NCI-H146 (cell line): Measurements from ENCODE around the gene ANKLE1.
"Not testable (repeated sequence)": the region's sequence is repeated elsewhere in the genome, so short reads cannot be mapped to it uniquely, and the experiment has no call there.

Experiments
- DNase-seq: peaks from one replicate; lab custom pipeline; 2025; lab: John Stamatoyannopoulos, UW

ANKLE1 gene

GRCh38 chr19:17282488-17283125, 906 bp downstream of the ANKLE1 start:
- DNase-seq: peak; percentile 94

DNA sequence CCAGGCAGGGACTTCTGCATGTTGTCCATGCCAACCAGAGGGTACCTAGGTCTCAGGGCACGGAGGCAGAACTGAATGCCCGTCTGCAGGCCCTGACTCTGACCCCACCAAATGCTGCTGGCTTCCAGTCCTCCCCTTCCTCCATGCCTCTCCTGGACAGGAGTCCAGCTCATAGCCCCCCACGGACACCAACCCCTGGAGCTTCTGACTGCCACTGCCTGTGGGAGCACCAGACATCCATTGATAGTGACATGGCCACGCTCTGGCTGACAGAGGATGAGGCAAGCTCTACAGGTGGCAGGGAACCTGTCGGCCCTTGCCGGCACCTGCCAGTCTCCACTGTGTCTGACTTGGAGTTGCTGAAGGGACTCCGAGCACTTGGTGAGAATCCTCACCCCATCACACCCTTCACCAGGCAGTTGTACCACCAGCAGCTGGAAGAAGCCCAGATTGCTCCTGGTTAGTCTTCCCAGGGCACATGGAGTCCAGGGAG, 1.8 kb downstream of the ANKLE1 start:
- no peak for DNase-seq

- no peak for DNase-seq
Measured at GRCh38 chr19:17285415-17286135, 3.9 kb downstream of the ANKLE1 start.

- no peak for DNase-seq
Measured at GRCh38 chr19:17286263-17286662, 4.6 kb downstream of the ANKLE1 start.

- DNase-seq: no peak
Measured at GRCh38 chr19:17286752-17287151, 5.1 kb downstream of the ANKLE1 start.

- DNase-seq: peak; percentile 74
Measured at GRCh38 chr19:17289489-17289888, 7.8 kb downstream of the ANKLE1 start.

DNA sequence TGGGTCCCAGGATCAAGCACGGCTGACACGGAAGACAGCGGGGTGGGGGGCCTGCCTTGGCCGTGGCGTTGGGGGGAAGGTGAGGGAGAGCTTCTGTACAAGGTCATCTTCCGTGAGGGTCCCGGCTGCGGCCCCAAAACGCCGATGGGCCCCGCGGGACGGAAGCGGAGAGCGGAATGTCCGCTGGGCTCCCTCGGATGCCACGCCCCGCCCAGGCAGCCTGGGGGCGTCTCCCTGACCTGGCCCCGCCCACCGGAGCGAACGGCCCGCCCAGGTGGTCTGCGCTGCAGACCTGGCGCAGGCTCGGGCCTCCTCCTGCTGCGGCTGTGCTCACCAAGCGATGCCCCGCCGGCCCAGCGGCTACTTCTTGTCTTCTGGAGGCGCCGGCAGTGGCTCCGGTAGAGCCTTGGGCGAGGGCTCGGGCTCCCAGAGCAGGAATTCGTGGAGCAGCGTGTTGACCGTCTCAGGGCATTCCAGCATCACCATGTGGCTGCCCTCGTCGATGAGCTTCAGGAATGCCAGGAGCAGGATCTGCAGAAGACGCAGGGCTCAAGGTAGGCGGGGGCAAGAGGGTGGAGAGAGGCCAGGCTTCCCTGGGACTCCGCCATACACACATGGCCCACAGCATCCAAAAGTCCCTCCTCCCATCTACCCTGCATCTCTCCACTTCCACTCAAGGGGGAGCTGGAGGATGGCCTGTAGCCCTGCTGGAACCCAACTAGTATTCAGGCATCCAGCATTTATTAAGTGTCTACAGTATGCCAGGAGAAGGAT, 10.8 kb downstream of the ANKLE1 start:
- DNase-seq: peak; percentile 92

GRCh38 chr19:17293605-17294004, 11.9 kb downstream of the ANKLE1 start:
- DNase-seq: no peak

DNA sequence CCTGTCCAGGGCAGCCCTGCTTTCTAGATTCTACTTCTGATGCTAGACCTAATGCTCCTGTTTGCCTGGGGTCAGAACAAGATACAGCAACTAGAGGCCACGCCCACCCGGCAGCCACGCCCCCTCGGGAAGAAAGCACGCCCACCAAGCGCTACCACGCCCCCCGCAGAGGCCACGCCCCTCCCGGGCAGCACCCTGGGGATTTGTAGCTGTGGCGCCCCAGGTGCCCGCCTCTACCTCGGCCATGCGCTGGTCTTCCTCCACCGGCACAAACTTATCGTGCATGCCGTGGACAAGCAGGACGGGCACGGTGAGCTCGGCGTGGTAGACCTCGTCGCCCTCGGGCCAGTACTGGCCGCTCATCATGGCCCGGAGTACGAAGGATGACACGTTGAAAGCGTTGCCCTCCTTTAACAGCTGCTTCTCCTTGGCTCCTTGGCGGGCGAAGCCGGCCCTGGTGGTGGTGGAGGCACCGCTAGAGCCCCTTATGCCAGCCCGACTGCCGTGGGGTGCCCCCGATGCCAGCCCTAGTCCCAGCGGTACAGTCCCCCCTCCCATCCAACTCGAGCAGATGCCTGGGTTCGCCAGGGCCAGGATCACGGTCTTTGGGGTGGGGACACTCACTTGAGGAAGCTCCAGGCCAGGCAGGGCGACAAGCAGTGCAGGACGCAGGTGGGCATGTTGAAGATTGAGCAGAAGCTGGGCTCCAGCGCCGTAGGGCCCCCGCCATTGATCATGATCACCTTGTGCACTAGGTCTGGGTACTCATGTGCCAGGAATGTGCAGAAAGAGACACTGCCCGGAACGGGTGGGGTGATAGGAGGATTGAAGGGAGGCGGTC, 12.6 kb downstream of the ANKLE1 start:
- DNase-seq: peak; percentile 14

- DNase-seq: not testable (repeated sequence)
Measured at GRCh38 chr19:17295551-17295950, 13.8 kb downstream of the ANKLE1 start.

GRCh38 chr19:17296273-17296672, 14.6 kb downstream of the ANKLE1 start:
- DNase-seq: peak; percentile 26

- no peak for DNase-seq
Measured at GRCh38 chr19:17296976-17297375, 15.3 kb downstream of the ANKLE1 start.

GRCh38 chr19:17300992-17301619, 19.4 kb downstream of the ANKLE1 start:
- DNase-seq: no peak

- peak; percentile 37 for DNase-seq
Measured at GRCh38 chr19:17302391-17303166, 20.9 kb downstream of the ANKLE1 start.

GRCh38 chr19:17303167-17303939, 21.7 kb downstream of the ANKLE1 start, which contains the start of gene ABHD8:
Gene ABHD8 (minus strand): TSS chr19:17303425. CDS start chr19:17301616, 1,809 bp downstream.
- DNase-seq: peak; percentile 98

- DNase-seq: no peak
Measured at GRCh38 chr19:17303940-17304267, 22.2 kb downstream of the ANKLE1 start.

DNA sequence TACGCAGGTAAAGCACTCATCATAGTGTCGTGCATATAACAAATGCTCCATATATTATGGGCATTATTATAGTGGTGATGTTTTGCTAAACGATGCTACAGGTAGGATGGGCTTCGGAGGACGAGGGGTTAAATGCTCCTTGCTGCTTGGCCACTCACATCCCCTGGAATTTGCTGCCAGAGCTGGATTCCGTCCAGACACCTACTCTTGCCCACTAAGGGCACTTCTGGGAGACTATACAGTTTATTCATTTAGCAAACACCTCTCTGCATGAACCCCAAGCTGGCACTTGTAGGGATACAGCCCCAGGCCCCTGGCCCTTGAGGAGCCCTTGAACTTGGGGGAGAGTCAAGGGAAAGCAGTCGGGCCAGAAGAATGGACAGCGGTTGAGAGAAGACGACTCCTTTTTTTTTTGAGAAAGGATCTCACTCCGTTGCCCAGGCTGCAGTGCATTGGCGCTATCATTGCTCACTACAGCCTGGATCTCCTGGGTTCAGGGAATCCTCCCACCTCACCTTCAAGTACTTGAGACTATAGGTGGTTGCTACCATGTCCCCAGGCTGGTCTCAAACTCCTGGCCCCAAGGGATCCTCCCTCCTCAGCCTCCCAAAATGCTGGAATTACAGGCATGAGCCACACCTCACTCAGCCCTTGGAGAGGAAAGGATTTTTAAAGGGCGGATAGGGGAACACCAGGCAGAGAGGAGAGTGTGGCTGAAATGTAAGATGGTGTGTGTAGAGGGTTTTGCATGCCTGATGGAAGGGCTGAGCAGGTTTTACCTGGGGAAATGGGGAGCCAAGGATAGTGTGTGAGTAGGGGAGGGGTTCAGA, 22.9 kb downstream of the ANKLE1 start:
- DNase-seq: no peak

- no peak for DNase-seq
Measured at GRCh38 chr19:17305216-17305516, 23.5 kb downstream of the ANKLE1 start.
